ENCODE results near the gene TSPAN18.
A peak's percentile ranks its signal among the peaks of the same experiment; 100 is the strongest.

TSPAN18 gene

GRCh38 chr11:44889266-44889665, 162.5 kb downstream of the TSPAN18 start:
- DNase-seq (ENCODE audit: low spot score), result no peak

GRCh38 chr11:44892843-44893242, 166.1 kb downstream of the TSPAN18 start:
- DNase-seq (ENCODE audit: low spot score), result no peak

GRCh38 chr11:44893308-44893822, 166.6 kb downstream of the TSPAN18 start:
- DNase-seq (ENCODE audit: low spot score), result no peak

GRCh38 chr11:44893846-44894617, 167.3 kb downstream of the TSPAN18 start:
- DNase-seq (ENCODE audit: low spot score), result peak; percentile 89

GRCh38 chr11:44899959-44900358, 173.2 kb downstream of the TSPAN18 start:
- DNase-seq (ENCODE audit: low spot score), result peak; percentile 66

GRCh38 chr11:44901120-44901633, 174.4 kb downstream of the TSPAN18 start:
- no peak for DNase-seq (ENCODE audit: low spot score)

- DNase-seq (ENCODE audit: low spot score), result no peak
Observed at GRCh38 chr11:44901786-44902185, 175.0 kb downstream of the TSPAN18 start.

GRCh38 chr11:44903035-44903434, 176.3 kb downstream of the TSPAN18 start:
- no peak for DNase-seq (ENCODE audit: low spot score)

GRCh38 chr11:44903518-44903917, 176.8 kb downstream of the TSPAN18 start:
- no peak for DNase-seq (ENCODE audit: low spot score)

- DNase-seq (ENCODE audit: low spot score), result no peak
Observed at GRCh38 chr11:44904261-44905020, 177.7 kb downstream of the TSPAN18 start.

- DNase-seq (ENCODE audit: low spot score), result no peak
Observed at GRCh38 chr11:44905131-44905866, 178.5 kb downstream of the TSPAN18 start.

GRCh38 chr11:44906649-44907048, 179.9 kb downstream of the TSPAN18 start:
- no peak for DNase-seq (ENCODE audit: low spot score)

- DNase-seq (ENCODE audit: low spot score), result no peak
Observed at GRCh38 chr11:44909557-44909956, 182.8 kb downstream of the TSPAN18 start.

GRCh38 chr11:44910591-44910990, 183.8 kb downstream of the TSPAN18 start:
- no peak for DNase-seq (ENCODE audit: low spot score)

- DNase-seq (ENCODE audit: low spot score), result peak; percentile 79
Observed at GRCh38 chr11:44911029-44911814, 184.5 kb downstream of the TSPAN18 start.

- no peak for DNase-seq (ENCODE audit: low spot score)
Observed at GRCh38 chr11:44912270-44912987, 185.7 kb downstream of the TSPAN18 start.

- no peak for DNase-seq (ENCODE audit: low spot score)
Observed at GRCh38 chr11:44913502-44913901, 186.7 kb downstream of the TSPAN18 start.

- no peak for DNase-seq (ENCODE audit: low spot score)
Observed at GRCh38 chr11:44914105-44914504, 187.3 kb downstream of the TSPAN18 start.

- DNase-seq (ENCODE audit: low spot score), result no peak
Observed at GRCh38 chr11:44915004-44915403, 188.2 kb downstream of the TSPAN18 start.

- DNase-seq (ENCODE audit: low spot score), result no peak
Observed at GRCh38 chr11:44915621-44916020, 188.9 kb downstream of the TSPAN18 start.

- no peak for DNase-seq (ENCODE audit: low spot score)
Observed at GRCh38 chr11:44916331-44916730, 189.6 kb downstream of the TSPAN18 start.
